Ishikawa (cell line): ENCODE results near the gene ATP8B2.

Experiments used
- CEBPB ChIP-seq: IDR thresholded peaks from 2 replicates; pipeline ENCODE4 v1.6.1; 2012
- EGR1 ChIP-seq: IDR thresholded peaks from 2 replicates; pipeline ENCODE4 v1.6.1; 2012
- EP300 ChIP-seq: IDR thresholded peaks from 2 replicates; pipeline ENCODE4 v1.6.1; 2012; ENCODE audit warnings: borderline replicate concordance
- NFIC ChIP-seq: IDR thresholded peaks from 2 replicates; pipeline ENCODE4 v1.6.1; 2012
- RAD21 ChIP-seq: IDR thresholded peaks from 2 replicates; pipeline ENCODE4 v1.6.1; 2012; ENCODE audit warnings: low read depth
- REST ChIP-seq: IDR thresholded peaks from 2 replicates; pipeline ENCODE4 v1.6.1; 2012; ENCODE audit warnings: low read depth, mild to moderate bottlenecking
- TAF1 ChIP-seq: IDR thresholded peaks from 2 replicates; pipeline ENCODE4 v1.6.1; 2012; ENCODE audit warnings: low read depth, mild to moderate bottlenecking
- YY1 ChIP-seq: IDR thresholded peaks from 2 replicates; pipeline ENCODE4 v1.6.1; 2012; ENCODE audit warnings: low read depth
- TF ChIP-seq, protein P1 (sequence below): IDR thresholded peaks from 2 replicates; pipeline ENCODE4 v1.6.1; 2012

- TF ChIP-seq YY1, result no peak
- no peak for TF ChIP-seq REST
- no peak for TF ChIP-seq EGR1
- no peak for TF ChIP-seq TAF1
- no peak for TF ChIP-seq EP300
- no peak for TF ChIP-seq NFIC
- TF ChIP-seq CEBPB, result no peak
- TF ChIP-seq, protein P1, sequence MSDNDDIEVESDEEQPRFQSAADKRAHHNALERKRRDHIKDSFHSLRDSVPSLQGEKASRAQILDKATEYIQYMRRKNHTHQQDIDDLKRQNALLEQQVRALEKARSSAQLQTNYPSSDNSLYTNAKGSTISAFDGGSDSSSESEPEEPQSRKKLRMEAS, result no peak
- TF ChIP-seq RAD21, result no peak
Observed at GRCh38 chr1:154346276-154346917, 21.1 kb downstream of the ATP8B2 start.
